GM12875 (cell line): Measurements from ENCODE around the gene CALN1.

Experiments used
- H3K4me3 ChIP-seq: one replicate; pipeline ENCODE4 v1.5.1; 2011; ENCODE audit warnings: low read depth, low read length, control low read depth
- TF ChIP-seq, protein P1 (sequence below): IDR thresholded peaks from 2 replicates; pipeline ENCODE4 v1.5.1; 2011; ENCODE audit warnings: low read depth, mild to moderate bottlenecking, control low read depth, inconsistent platforms, low read length, moderate library complexity, borderline replicate concordance; ENCODE audit not compliant: insufficient read depth

CALN1 gene

GRCh38 chr7:72265071-72265904, 146.8 kb downstream of the CALN1 start:
- no peak overlapping the region for H3K4me3 ChIP-seq
- TF ChIP-seq, protein P1, sequence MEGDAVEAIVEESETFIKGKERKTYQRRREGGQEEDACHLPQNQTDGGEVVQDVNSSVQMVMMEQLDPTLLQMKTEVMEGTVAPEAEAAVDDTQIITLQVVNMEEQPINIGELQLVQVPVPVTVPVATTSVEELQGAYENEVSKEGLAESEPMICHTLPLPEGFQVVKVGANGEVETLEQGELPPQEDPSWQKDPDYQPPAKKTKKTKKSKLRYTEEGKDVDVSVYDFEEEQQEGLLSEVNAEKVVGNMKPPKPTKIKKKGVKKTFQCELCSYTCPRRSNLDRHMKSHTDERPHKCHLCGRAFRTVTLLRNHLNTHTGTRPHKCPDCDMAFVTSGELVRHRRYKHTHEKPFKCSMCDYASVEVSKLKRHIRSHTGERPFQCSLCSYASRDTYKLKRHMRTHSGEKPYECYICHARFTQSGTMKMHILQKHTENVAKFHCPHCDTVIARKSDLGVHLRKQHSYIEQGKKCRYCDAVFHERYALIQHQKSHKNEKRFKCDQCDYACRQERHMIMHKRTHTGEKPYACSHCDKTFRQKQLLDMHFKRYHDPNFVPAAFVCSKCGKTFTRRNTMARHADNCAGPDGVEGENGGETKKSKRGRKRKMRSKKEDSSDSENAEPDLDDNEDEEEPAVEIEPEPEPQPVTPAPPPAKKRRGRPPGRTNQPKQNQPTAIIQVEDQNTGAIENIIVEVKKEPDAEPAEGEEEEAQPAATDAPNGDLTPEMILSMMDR, result no peak

DNA sequence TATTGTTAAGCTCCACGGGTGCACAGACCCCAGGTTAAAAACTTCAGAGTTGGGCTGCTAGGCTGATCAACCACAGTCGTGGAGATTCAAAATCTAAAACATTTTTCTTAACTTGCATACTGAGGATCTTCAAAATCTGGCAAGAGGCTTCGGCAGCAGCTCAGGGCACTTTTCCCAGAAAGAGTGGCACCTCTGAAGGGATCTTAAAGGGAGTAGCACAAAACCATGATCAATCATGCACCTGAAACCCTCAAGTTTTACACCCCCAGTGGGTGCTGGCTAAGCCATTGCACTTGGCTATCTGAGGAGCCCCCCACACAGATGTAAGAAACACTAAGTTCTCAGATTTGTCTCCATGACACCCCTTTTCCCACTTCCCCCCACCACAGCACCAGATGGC, 151.7 kb downstream of the CALN1 start:
- TF ChIP-seq, protein P1, result no peak

DNA sequence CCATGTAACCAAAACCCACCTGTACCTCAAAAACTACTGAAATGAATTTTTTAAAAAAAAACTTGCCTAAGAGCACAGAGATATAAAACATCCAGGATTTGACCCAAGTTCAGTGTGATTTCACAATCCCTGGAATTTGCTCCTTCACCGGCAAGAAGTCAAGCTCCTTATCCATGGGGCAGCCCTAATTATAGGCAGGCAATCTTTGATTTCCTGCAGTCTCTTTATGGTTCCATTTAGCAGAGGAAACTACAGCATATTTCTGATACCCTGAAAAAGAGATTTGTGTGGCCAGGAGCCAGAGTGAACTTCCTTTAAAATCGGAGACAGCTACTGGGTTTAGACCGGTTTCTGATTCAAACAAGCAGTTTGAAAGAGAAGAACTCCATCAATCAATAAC, 154.1 kb downstream of the CALN1 start:
- H3K4me3 ChIP-seq, result no peak overlapping the region
- TF ChIP-seq, protein P1, result no peak

More for the DNA sequence above, 151.7 kb downstream of the CALN1 start:
- H3K4me3 ChIP-seq, result no peak overlapping the region

GRCh38 chr7:72254455-72254854, 157.7 kb downstream of the CALN1 start:
- TF ChIP-seq, protein P1, result no peak

GRCh38 chr7:72249106-72249505, 163.0 kb downstream of the CALN1 start:
- H3K4me3 ChIP-seq, result no peak overlapping the region
- TF ChIP-seq, protein P1, result no peak

More at GRCh38 chr7:72254455-72254854, 157.7 kb downstream of the CALN1 start:
- no peak overlapping the region for H3K4me3 ChIP-seq

- H3K4me3 ChIP-seq, result no peak overlapping the region
- TF ChIP-seq, protein P1, result no peak
Measured at GRCh38 chr7:72244826-72245398, 167.2 kb downstream of the CALN1 start.

GRCh38 chr7:72243329-72243728, 168.8 kb downstream of the CALN1 start:
- H3K4me3 ChIP-seq, result no peak overlapping the region
- TF ChIP-seq, protein P1, result no peak
